Dedifferentiated amniotic fluid mesenchymal stem cell (primary cell): ENCODE measurements around the gene ACAA1.

ENCODE experiments used
- DNase-seq: peaks from one replicate; pipeline ENCODE4 v3.0.0-alpha.2; 2016; ENCODE audit errors: extremely low spot score

The ACAA1 gene

DNA sequence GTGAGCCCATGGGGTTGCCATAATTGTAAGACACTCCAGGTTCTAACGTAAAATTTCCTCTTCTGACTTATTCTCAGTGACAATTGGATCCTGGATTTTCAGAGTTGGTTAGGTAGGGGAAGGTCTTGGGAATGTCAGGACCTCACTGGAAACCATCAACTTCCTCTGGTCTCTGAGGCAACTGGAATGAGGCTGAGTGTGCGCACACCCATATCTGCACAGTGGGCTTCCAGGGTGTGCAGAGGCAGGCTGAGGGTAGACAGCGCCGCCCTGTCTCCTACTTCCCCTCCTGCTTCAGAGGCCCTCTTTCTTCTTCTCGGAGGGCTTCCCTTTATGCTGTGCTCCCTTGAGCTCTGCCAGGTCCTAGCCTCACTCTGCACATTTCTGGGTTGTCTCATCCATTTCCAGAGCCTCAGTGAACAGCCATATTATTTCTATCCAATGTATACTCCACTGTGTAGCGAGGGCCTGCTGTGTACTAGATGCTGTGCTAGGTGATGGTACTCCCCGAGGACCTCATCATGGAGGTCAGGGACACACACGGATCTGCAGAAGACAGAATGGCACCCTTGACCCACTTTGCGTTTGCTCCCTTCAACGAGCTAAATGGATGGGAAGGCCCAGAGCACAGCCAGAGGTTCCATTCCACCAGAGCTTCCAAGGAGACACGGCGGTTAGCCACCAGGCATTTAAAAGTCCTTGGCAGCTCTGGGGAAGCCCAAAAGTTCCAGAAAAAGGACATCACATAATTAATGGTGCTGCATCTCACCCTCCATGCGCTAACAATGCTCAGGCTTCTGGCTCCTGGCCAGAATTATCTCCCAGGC is 18.3 kb downstream of the ACAA1 start:
- DNase-seq: no peak

DNA sequence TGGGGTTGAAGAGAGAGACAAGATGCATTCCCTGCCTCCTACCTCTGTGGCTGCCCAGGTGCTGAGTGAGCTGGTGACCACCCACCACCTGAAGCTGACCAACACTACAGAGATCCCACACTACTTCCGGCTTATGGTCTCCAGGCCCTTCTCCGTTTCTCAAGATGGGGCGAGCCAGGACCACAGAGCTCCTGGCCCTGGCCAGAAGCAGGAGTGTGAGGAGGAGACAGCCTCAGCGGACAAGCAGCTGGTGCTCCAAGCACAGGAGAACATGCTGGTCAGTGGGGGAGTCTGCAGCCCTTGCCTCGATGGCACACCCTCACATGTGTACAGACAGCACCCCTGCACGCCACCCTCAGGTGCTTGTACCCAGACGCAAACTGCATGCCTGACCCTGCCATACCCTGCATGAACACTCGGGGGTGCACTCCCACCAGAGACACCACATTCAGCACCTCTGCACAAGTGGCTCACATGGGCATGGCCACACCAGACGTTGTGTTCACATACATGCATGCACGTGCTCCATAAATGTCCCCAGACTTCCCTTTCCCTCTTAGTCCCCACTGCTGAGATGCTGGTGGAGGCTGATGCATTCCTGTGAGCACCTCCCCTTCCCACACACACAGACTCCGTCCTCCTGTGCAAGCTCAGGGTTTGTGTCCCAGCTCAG is 19.0 kb downstream of the ACAA1 start:
- no peak for DNase-seq

DNA sequence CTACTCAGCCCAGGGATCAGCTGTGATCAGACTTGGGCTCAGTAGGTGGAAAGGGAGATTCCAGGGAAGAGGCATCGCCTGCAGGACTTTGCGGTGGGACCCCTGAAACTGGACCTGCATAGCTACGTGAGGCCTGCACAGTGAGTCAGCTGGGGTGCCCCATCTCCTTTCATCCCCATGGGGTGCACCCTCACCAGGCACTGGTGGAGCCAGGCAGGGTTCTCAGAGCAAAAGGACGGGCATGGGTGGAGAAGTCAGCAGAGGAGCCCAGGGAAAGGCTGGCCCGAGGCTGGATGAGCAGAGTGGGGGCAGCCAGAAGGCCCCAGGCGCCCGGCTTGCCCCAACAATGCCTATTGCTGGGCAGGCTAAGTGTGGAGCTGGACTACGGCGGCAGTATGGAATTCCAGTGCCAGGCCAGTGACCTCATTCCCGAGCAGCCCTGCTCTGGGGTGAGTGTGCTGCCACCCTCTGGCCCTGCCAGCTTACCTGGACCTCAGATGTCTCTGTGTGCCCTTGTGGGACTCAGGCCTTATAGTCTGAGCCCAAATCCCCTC is 19.7 kb downstream of the ACAA1 start:
- no peak for DNase-seq

DNA sequence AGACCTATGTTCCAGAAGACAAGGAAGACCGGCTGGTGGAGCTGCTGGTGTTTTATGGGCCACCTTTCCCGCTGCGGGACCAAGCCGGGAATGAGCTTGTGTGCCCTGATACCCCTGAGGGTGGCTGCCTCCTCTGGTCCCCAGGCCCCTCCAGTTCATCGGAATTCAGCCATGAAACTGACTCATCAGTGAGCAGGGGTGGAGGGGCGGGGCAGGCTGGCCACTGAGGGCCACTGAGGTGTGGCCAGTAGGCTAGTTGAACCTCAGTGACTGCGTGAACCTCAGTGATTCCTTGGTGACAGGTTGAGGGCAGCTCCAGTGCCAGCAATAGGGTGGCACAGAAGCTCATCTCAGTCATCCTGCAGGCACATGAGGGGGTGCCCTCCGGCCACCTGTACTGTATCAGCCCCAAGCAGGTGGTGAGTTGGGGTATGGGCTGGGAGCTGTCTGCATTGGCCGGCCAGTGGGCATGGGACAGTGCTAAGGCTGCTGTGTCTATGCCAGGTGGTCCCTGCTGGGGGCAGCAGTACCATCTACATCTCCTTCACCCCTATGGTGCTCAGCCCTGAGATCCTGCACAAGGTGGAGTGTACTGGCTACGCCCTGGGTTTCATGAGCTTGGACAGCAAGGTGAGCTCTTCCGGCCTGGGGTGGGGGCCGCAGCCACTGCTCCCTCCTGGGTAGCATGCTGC is 20.3 kb downstream of the ACAA1 start:
- no peak for DNase-seq

DNA sequence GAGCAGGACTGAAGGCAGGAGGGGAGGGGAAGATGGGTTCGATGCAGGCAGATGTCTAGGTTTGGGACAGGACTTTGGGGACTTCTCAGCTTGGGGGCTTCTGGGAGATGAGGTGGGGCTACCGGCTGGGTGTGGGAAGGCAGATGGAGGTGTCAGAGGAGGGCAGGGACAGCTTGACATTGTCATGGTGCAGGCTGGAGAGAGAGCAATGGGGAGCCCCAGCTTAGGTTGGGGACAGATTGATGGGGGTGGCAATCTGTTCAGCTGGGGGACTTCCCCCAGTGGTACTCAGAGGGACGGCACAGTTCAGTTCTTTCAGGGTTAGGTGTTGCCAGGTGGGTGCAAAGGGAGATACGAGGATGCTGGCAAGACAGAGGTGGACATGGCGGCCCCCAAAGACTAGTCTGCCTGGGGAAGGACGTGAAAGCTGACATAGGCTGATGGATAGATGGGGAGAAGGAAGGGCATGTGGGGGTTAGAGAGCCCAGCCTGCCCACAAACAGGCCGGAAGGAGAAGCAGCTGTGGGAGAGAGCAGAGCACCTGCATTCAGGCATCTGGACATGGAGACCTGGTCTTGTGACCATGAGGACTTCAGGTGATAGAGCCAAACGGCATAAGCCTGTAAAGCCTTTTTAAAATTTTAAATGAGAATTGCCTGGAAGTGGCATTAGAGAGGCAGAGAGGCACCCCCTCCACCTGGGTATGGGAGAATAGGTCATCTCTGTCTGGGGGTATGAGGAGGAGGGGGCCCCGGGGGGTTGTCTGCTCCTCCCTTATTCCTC is 21.1 kb downstream of the ACAA1 start:
- DNase-seq: no peak

DNA sequence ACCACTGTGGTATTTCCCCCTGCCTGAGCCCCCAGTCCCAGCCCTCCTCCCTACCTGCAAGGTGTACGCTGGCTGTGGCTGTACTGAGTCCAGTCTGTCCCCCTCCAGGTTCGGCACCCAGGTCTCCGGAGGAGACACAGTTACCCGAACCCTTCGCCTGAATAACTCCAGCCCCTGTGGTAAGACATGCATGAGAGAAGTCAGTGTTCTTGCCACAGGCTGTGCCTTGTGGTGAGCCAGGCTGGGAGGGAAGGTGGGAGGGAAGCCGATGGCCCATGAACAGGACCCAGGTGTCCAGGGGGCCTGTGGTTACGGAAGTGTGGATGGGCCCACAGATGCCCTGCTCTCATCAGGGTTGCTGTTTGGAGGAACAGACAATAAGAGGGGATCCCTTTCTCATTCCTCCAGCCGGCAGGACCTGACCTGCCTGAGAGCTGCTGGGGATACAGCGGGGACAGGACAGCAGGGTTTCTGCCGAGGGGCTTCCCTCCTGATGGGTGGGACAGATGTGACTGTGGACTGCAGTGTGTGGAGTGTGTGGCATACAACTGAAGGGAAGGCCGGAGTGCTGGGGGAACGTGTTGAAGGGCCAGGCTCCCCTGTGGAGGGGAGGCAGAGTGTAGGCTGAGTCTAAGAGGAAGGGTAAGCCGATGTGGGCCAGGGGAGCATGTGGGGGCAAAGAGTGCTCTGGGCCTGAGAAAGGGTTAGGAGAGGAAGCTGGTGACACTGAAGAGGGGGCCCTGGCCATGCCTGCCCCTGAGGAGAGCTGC is 21.9 kb downstream of the ACAA1 start:
- DNase-seq: no peak

DNA sequence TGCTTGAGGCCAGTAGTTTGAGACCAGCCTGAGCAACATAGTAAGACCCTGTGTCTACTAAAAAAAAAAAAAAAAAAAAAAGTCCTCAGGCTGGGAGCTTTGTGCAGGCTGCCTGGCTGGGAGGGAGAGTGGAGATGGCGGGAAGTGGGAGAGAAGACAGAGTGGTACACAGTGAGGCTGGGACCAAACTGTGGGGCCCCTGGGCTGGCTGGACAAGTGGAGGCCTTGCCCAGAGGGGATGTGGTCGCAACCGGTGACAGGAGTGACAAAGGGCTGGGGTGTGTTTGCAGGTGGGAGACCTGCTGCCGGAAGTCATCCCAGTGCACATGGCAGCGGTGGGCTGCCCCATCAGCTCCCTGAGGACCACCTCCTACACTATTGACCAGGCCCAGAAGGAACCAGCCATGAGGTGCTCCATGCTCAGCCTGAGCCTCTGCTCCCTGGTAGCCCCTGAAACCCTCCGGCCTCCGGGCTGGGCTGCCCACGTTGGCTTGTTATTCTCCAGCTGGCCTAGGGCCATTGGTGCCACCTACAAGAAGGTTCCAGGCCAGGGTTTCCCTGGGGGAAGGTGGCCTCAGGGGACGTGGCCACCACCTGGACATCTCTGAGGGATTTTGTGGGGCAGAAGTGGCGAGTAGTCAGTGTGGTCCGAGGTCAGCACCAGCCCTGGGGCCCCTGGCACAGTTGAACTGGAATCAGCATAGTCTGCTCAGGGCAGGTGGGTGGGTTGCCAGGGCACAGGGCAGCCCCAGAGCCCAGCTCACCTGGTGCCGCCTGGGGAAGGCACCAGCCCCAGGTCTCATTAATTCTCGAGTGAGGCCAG is 22.7 kb downstream of the ACAA1 start:
- no peak for DNase-seq

DNA sequence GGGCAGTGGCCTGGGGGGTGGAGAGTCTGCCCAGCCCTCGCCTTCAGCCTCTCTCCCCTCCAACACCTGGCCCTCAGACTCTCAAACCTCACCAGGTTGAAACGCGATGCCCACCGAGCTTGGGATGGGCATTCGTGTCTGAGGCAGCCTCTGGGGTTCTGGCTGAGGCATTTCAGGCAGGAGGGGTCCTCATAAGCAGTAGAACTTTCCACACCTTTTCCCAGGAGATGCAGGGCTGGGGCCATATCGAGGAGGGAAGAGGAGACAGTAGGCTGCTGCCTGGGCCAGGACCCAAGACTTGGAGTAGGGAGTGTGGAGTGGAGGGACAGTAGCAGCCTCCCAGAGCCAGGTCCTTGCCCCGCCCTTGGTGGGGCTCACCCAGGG is 24.6 kb downstream of the ACAA1 start:
- DNase-seq: no peak

DNA sequence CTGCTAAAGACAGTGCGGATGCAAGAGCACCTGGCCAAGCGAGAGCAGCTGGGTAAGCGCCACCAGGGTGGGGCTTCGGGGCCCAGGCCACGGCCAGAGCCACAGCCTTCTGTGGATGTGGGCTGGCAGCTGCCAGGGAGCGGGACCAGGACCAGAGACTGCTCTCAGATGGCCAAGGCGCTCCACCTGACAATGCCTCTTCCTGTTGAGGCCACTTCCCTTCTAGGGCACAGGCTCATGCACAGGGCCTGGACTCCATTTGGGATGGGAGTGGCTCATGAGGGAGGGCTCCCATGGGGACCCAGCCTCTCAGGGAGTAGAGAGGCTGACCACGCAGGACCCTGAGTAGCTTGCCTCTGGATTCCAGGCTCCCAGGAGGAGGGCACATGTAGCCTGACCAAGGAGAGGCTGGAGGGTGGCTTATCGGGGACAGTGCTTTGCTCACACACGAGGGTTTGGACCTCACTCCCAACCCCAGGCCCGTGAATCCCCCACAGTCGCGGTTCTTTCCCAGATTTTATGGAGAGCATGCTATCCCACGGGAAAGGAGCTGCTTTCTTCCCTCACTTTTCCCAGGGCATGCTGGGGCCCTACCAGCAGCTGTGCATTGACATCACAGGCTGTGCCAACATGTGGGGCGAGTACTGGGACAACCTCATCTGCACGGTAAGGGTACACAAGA is 25.1 kb downstream of the ACAA1 start:
- DNase-seq: no peak

DNA sequence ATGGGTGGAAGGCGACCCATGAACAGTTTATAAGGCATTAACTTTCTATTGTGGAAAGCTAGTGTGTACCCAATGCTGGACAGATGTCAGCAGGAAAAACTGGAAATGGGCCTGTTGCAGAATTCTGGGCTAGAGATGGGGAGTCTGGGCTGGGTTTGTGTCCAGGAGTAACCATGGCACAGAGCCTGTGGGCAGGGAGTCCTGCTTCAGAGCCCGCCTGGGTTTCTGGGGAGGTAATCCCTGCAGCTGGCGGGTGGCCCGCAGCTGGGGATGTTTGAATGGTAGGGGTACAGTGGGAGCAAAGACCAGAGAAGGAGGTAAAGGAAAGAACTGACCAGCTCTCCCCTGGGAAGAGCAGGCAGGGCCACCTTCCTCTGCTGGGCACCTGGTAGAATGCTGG is 25.7 kb downstream of the ACAA1 start:
- no peak for DNase-seq

DNA sequence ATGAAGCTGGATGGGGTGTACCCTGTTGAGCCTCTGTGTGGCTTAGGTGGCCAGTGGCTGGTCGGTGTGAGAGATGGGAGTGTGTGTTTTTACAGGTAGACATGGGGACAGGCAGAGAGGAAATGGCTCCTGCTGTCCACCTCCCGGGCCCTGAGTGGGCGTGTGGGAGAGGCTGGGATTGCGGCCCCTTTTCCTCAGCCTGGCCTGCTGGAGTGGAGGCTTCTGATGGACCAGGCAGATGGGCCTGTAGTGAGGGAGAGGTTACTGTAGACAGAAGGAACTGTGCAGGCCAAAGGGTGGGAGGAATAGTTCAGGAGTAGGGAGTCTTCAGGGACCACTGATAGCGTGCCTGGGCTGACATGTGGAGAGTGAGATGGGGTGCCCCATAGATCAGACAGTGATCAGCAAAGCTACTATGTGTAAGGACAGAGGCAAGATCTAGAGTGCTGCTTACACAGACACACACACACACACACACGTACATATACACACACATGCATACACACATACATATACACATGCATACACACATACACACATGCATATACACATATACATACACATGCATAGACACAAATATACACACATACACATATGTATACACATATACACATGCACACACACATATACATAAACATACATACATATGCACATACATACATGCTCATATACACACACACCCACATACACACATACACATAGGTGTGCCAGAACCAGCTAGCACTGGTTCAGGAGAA is 26.4 kb downstream of the ACAA1 start:
- DNase-seq: no peak

DNA sequence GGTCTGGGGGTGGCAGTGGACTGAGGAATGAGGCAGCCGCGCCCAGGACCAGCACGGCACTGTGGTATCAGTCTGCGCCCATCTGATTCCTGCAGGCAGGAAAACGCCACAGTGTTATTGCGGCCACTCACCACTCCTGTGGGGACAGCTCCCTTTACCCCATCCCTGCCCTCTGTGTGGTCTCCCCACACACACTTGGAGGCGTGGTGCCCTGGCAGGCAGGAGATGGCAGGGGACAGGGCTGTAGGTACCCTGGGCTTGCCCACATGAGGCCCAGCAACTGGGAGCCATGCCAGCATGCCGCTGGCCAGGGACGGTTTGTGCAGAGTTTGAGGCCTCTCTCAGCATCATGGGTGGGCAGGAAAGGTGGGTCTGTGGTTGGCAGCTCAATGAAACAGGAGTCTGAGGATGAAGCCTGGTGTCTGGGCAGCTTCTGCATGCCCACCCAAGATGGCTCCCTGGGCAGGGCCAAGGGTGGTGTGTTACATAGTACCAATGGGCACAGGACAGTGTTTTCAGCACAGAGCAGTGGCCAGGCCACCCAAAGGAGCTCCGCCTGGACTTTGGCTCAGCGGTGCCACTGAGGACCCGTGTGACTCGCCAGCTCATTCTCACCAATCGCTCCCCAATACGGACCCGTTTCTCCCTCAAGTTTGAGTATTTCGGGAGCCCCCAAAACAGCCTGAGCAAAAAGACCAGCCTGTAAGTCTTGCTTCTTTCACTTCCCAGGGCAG is 27.2 kb downstream of the ACAA1 start:
- no peak for DNase-seq

DNA sequence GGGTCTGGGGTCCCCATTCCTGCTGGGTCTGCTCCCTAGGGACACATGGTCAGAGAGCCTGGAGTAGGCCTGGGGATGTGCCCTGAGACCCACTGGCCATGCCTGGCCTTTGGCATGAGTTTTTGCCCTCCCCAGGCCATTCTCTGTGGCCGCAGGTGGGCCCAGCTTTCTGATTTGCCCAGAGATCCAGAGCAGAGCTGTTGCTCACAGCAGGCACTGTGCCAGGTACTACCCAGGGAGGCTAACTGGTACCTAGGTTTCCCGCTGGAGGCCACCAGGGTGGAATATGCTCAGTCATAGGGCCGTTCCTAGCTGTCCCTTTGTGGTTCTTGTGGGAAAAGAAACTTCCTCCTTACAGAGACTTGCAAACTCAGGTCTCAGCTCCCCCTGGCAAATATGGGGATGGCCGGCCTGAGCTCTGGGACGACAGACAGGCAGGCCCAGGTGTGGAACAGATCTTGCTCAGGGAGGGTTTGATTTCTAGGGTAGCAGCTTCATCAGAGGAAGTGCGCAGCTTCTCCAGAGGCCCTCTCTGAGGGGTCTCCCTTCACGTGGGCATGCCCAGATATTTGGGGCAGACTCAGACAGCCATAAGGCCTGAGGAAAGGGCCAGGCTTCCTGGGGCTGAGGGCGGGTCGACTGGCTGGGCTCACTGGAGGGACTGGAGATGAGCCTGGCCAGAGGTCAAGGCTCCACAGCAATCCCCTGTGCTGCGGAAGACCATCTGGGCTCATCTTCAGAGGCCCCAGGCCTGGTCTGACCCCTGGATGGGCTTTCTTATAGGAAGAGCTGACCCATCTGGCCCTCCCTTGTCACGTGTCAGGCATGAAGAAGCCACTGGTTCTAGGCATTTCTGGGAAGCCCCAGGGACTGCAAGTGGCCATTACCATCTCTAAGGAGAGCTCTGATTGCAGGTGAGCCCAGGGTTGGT is 28.0 kb downstream of the ACAA1 start:
- no peak for DNase-seq

DNA sequence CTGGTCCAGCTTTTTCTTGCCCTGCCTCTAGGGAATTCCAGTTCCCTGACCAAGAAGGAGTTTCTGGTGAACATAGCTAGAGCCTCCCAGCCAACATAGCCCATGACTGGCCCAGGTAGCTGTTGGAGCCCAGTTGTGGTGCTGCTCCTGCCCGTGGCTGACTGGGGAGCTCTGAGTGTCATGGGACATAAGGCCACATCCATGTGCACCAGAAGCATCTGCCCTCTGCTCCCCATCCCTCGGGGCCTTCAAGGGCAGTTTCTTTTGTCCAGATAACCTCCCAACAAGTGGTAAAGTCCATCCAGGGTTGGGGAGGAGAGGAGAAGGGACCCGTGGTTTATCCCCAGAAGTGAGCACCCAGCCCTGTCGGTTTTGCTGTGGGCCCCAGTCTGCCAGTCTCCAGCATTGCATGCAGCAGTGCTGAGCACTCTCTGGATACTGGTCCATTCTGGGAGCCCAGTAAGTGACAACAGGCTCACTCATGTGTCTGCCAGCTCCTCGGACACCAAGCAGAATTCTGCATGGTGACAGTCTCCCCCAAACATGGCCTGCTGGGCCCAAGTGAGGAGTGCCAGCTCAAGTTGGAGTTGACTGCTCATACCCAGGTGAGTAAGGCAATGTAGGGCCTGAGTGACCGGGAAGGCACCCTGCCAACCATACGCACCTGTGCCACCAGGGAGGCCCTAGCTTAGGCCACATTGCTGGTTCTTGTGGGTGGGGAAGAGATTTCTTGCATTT is 28.8 kb downstream of the ACAA1 start:
- DNase-seq: no peak

DNA sequence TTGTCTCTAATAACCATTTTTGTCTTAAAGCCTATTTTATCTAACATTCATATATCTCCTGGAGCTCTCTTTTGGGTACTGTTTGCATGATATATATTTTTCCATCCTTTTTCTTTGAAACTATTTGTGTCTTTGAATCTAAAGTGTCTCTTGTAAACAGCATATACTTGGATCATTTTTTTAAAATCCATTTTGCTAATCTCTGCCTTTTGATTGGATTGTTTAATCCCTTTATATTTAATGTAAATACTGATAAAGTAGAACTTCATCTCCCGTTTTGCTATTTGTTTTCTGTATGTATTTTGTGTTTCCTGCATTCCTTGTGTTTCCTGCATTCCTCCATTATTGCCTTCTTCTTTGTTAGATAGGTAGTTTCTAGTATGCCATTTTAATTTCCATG is 31.4 kb downstream of the ACAA1 start:
- DNase-seq: no peak

DNA sequence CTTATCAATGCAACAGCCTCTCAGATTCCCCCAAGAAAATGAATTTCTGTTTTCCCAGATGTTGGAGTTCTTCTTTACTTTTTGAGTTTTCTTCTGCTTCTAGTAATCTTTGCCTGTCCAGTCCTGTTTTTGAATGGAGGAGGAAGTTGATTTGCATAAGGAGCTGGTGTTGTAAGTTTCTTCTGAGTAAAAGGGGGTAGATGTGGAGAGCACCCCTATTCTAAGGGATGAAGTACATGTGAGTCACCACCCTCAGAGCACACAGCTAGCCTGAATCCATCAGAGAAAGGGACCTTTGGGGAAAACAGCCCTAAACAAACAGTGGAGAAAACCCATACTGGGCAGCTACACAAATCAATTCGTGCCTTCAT is 34.5 kb downstream of the ACAA1 start:
- no peak for DNase-seq
